ENCODE results near the gene KCNK1.

GRCh38 chr1:233671286-233671685, 57.4 kb downstream of the KCNK1 start:
- TF ChIP-seq MAFK (IDR thresholded peaks at IDR 0.05; ENCODE audit: low read depth, low read length): no peak
- no peak for TF ChIP-seq POLR2A (IDR thresholded peaks at IDR 0.05; ENCODE audit: low read depth, low read length)
- TF ChIP-seq, protein P1, sequence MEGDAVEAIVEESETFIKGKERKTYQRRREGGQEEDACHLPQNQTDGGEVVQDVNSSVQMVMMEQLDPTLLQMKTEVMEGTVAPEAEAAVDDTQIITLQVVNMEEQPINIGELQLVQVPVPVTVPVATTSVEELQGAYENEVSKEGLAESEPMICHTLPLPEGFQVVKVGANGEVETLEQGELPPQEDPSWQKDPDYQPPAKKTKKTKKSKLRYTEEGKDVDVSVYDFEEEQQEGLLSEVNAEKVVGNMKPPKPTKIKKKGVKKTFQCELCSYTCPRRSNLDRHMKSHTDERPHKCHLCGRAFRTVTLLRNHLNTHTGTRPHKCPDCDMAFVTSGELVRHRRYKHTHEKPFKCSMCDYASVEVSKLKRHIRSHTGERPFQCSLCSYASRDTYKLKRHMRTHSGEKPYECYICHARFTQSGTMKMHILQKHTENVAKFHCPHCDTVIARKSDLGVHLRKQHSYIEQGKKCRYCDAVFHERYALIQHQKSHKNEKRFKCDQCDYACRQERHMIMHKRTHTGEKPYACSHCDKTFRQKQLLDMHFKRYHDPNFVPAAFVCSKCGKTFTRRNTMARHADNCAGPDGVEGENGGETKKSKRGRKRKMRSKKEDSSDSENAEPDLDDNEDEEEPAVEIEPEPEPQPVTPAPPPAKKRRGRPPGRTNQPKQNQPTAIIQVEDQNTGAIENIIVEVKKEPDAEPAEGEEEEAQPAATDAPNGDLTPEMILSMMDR (conservative IDR thresholded peaks at IDR 0.05; ENCODE audit: low read depth, low read length): no peak
- TF ChIP-seq MXI1 (IDR thresholded peaks at IDR 0.05; ENCODE audit: borderline replicate concordance, low read depth, low read length): no peak
- no peak for TF ChIP-seq NFE2L2 (IDR thresholded peaks at IDR 0.05; ENCODE audit: low read depth, low read length)
- TF ChIP-seq CEBPB (IDR thresholded peaks at IDR 0.05; ENCODE audit: low read depth, low read length): no peak
- no peak for TF ChIP-seq RCOR1 (IDR thresholded peaks at IDR 0.05; ENCODE audit: insufficient replicate concordance, low read length)

All from IMR-90 (cell line).